CD4-positive, CD25-positive, alpha-beta regulatory T cell (primary cell): ENCODE data around the gene AP5B1. TPM values are rescaled to one million over a fixed set of nuclear protein-coding genes. Genes with fewer than 3 reads are reported as not detected.
"Not testable (repeated sequence)": the region's sequence is repeated elsewhere in the genome, so short reads cannot be mapped to it uniquely, and the experiment has no call there.

Experiments used
- ATAC-seq, 2 donors: fragments of 150-1000 bp; cut with Tn5 transposase; one replicate each; pipeline ENCODE4 v1.10.0; 2021; ENCODE audit warnings: low read depth in 2 of 2, moderate number of reproducible peaks in 2 of 2, moderate library complexity in 1 of 2
- DNase-seq, 3 donors: peaks; one replicate each; pipeline versions ENCODE4 v3.0.0 to v3.0.0-alpha.2; 2012 to 2022; ENCODE audit warnings: mixed read lengths in 1 of 3
- H3K27ac ChIP-seq: one replicate; pipeline ENCODE4 v1.7.0; 2013; ENCODE audit warnings: mild to moderate bottlenecking, low read length; ENCODE audit not compliant: insufficient read depth, poor library complexity, severe bottlenecking
- H3K27me3 ChIP-seq: one replicate; pipeline ENCODE4 v1.7.0; 2013; ENCODE audit warnings: low read length; ENCODE audit not compliant: control insufficient read depth, insufficient read depth
- H3K36me3 ChIP-seq: one replicate; pipeline ENCODE4 v1.7.0; 2013; ENCODE audit warnings: mild to moderate bottlenecking, low read length, moderate library complexity; ENCODE audit not compliant: control insufficient read depth, insufficient read depth
- H3K4me1 ChIP-seq: 2 replicates; pipeline ENCODE4 v1.7.0; 2013; ENCODE audit warnings: mild to moderate bottlenecking, low read length; ENCODE audit not compliant: insufficient read depth, control insufficient read depth, poor library complexity, severe bottlenecking
- H3K4me3 ChIP-seq: one replicate; pipeline ENCODE4 v1.7.0; 2013; ENCODE audit warnings: low read depth, mild to moderate bottlenecking, low read length, moderate library complexity
- H3K9me3 ChIP-seq, 2 experiments: 1 replicate in 1 of 2; 2 replicates in 1 of 2; pipeline ENCODE4 v1.7.0; 2013; ENCODE audit warnings: low read length in 2 of 2, mild to moderate bottlenecking in 1 of 2, moderate library complexity in 1 of 2; ENCODE audit not compliant: control insufficient read depth in 2 of 2
- H3K27ac Mint-ChIP-seq, 3 donors: one replicate each; pipeline ENCODE4 v1.8.0; 2020 to 2022; ENCODE audit warnings: mild to moderate bottlenecking in 3 of 3, mixed read lengths in 3 of 3, moderate library complexity in 2 of 3
- H3K27me3 Mint-ChIP-seq: one replicate; pipeline ENCODE4 v1.8.0; 2022; ENCODE audit warnings: mild to moderate bottlenecking, mixed read lengths
- H3K36me3 Mint-ChIP-seq: one replicate; pipeline ENCODE4 v1.8.0; 2020; ENCODE audit warnings: mixed read lengths
- H3K4me1 Mint-ChIP-seq, 4 donors: one replicate each; pipeline ENCODE4 v1.8.0; 2020 to 2022; ENCODE audit warnings: mixed read lengths in 4 of 4, mild to moderate bottlenecking in 1 of 4
- H3K4me3 Mint-ChIP-seq, 4 donors: one replicate each; pipeline ENCODE4 v1.8.0; 2020 to 2022; ENCODE audit warnings: mild to moderate bottlenecking in 4 of 4, mixed read lengths in 4 of 4, moderate library complexity in 3 of 4
- H3K9me3 Mint-ChIP-seq, 7 donors: one replicate each; pipeline ENCODE4 v1.8.0; 2020 to 2022; ENCODE audit warnings: mixed read lengths in 7 of 7, mild to moderate bottlenecking in 3 of 7, moderate library complexity in 2 of 7
- polyA plus RNA-seq, 4 donors: library from polyadenylated mRNA; unstranded; fragments of 300-500 nt; fragmentation: Illumina TruSeq; gene quantifications; one replicate each; pipeline ENCODE4 v1.2.3, GENCODE V29; 2021
- total RNA-seq: library from RNA; stranded (reverse); gene quantifications from one replicate; pipeline ENCODE4 v1.2.3, GENCODE V29; 2022

AP5B1 gene
- total and polyA plus RNA-seq, 5 donors from 2014 or later: 7.6 to 16.8 (median 10.0) TPM

GRCh38 chr11:65773784-65774411, 6.9 kb downstream of the AP5B1 start:
- no peaks in the 10 kb centered on the region for H3K9me3 Mint-ChIP-seq
- H3K4me3 Mint-ChIP-seq: no peak overlapping the region
- no peak overlapping the region for H3K27ac ChIP-seq
- peaks cover 11% of the 10 kb centered on the region for H3K36me3 ChIP-seq
- ATAC-seq (no peak), DNase-seq (no peak)
- H3K4me1 ChIP-seq: peaks cover 5% of the 10 kb centered on the region
- no peaks in the 10 kb centered on the region for H3K27me3 ChIP-seq
- H3K27ac Mint-ChIP-seq: no peak overlapping the region
- H3K36me3 Mint-ChIP-seq: peaks cover 4% of the 10 kb centered on the region
- no peak overlapping the region for H3K4me3 ChIP-seq
- H3K4me1 Mint-ChIP-seq: peaks cover 6 to 26% (median 10%) of the 10 kb centered on the region in 4 donors
- H3K9me3 ChIP-seq: no peaks in the 10 kb centered on the region
- H3K27me3 Mint-ChIP-seq: peaks cover 5% of the 10 kb centered on the region

DNA sequence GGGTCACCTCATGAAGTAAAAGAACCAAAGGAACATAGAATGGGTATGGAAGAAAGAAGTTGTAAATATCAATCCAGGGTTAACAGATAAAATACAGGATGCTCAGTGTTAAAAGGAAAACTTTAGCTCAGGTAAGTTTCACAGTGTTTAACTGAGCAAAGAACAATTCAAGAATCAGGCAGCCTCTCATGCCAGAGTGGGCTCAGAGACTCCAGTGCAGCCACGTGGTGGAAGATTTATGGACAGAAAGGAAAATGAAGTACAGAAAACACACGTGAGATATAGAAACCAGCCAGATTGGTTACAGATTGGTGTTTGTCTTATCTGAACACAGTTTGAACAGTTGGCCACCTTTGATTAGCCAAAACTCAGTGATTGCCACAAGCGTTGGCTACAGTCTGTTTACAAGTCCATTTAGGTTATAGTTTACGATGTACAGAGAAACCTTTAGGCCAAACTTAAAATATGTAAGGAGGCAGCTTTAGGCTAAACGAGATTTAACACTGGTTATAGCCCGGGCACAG, 9.1 kb downstream of the AP5B1 start:
- H3K4me3 ChIP-seq: no peak overlapping the region
- Mint-ChIP-seq H3K36me3 (no peaks in the 10 kb centered on the region), H3K27me3 (peaks cover 5% of the 10 kb centered on the region), H3K4me3 (no peak overlapping the region), H3K9me3 (no peaks in the 10 kb centered on the region), H3K4me1 (peaks cover 6 to 12% (median 8%) of the 10 kb centered on the region in 4 donors), H3K27ac (no peak overlapping the region)
- no peaks in the 10 kb centered on the region for H3K4me1 ChIP-seq
- H3K27me3 ChIP-seq: no peaks in the 10 kb centered on the region
- H3K36me3 ChIP-seq: peaks cover under 1% of the 10 kb centered on the region
- H3K27ac ChIP-seq: no peak overlapping the region
- DNase-seq (no peak), ATAC-seq (no peak)
- no peaks in the 10 kb centered on the region for H3K9me3 ChIP-seq

DNA sequence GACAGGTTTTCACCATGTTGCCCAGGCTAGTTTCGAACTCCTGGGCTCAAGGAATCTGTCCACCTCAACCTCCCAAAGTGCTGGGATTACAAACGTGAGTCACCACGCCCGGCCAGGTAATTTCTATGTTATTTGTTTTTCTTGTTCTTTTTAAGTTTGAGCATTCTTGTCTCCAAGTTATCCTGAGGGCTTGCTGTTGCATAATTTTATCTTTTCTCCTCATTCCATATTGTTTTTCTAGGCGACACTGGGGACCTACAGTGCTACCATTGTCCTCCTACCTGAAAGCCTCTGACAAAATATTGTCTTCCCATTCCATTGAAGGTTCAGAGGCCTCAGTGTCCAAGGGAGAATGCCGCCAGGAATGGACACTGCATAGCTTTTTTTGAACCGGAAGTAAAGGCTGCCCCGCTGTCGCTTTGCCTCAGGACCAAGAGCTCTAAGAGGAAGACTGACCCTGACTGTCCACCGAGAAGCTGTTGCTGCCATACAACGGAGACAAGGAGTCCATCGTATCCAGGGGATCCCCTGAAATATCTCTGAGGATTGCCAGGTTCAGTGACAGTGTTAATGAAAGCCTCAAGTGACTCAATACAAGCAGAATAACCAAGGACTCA, 9.7 kb downstream of the AP5B1 start:
- Mint-ChIP-seq H3K9me3 (no peaks in the 10 kb centered on the region), H3K4me3 (no peak overlapping the region), H3K27me3 (peaks cover 5% of the 10 kb centered on the region), H3K36me3 (no peaks in the 10 kb centered on the region), H3K27ac (no peak overlapping the region), H3K4me1 (peaks cover 6 to 11% (median 7%) of the 10 kb centered on the region in 4 donors)
- no peaks in the 10 kb centered on the region for H3K9me3 ChIP-seq
- no peaks in the 10 kb centered on the region for H3K4me1 ChIP-seq
- ATAC-seq (no peak), DNase-seq (no peak)
- H3K27ac ChIP-seq: no peak overlapping the region
- H3K36me3 ChIP-seq: no peaks in the 10 kb centered on the region
- no peaks in the 10 kb centered on the region for H3K27me3 ChIP-seq
- no peak overlapping the region for H3K4me3 ChIP-seq

GRCh38 chr11:65767806-65768205, 13.0 kb downstream of the AP5B1 start:
- not testable (repeated sequence) for H3K4me3 ChIP-seq, H3K36me3 ChIP-seq, H3K9me3 ChIP-seq, H3K4me1 ChIP-seq, H3K27ac Mint-ChIP-seq, DNase-seq, H3K27ac ChIP-seq, H3K4me1 Mint-ChIP-seq, H3K9me3 Mint-ChIP-seq, ATAC-seq, H3K4me3 Mint-ChIP-seq, H3K36me3 Mint-ChIP-seq, H3K27me3 ChIP-seq
- peaks cover 12% of the 10 kb centered on the region for H3K27me3 Mint-ChIP-seq

DNA sequence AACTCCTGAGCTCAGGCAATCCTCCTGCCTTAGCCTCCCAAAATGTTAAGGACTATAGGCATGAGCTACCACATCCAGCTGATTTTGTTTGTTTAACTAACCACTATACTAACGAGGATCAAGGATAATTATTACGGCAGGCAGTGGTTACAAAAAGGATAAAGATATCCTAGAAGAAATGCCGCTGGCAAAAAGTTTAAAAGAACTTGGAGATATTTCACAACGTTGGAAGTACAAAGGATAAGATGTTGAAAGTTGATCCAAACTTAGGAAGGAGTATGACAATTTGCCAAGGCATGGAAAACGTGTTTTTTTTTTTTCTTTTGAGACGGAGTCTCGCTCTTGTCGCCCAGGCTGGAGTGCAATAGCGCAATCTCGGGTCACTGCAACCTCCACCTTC, 13.4 kb downstream of the AP5B1 start:
- H3K4me1 Mint-ChIP-seq: peaks cover 3 to 7% (median 7%) of the 10 kb centered on the region in 4 donors
- Histone ChIP-seq H3K27me3 (no peaks in the 10 kb centered on the region), H3K4me1 (no peaks in the 10 kb centered on the region), H3K9me3 (no peaks in the 10 kb centered on the region), H3K27ac (no peak overlapping the region), H3K4me3 (no peak overlapping the region), H3K36me3 (no peaks in the 10 kb centered on the region)
- DNase-seq (no peak), ATAC-seq (no peak)
- H3K4me3 Mint-ChIP-seq: no peak overlapping the region
- no peaks in the 10 kb centered on the region for H3K36me3 Mint-ChIP-seq
- H3K9me3 Mint-ChIP-seq: no peaks in the 10 kb centered on the region
- H3K27ac Mint-ChIP-seq: no peak overlapping the region
- H3K27me3 Mint-ChIP-seq: peaks cover 12% of the 10 kb centered on the region

DNA sequence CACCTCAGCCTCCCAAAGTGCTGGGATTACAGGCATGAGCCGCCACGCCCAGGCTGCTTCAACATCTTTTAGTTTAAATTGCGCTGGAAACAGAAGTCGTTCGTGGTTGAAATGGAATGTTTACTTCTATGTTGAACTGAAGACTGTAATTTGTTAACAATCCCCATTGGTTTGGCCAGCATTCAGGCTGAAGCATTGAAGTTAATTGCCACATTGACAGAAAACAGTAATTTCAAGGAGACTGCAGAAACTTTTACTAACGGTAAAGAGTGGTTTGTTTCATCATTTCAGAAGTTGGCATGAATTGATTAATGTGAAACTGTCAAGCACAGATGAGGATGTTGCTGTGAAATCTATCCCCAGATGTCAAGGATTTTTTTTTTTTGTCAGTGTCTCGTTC, 14.2 kb downstream of the AP5B1 start:
- H3K27ac ChIP-seq: no peak overlapping the region
- H3K4me3 ChIP-seq: no peak overlapping the region
- peaks cover 0 to under 1% (median 0%) of the 10 kb centered on the region in 7 donors for H3K9me3 Mint-ChIP-seq
- H3K4me3 Mint-ChIP-seq: no peak overlapping the region
- H3K9me3 ChIP-seq: no peaks in the 10 kb centered on the region
- H3K27me3 Mint-ChIP-seq: peaks cover 15% of the 10 kb centered on the region
- no peak overlapping the region for H3K27ac Mint-ChIP-seq
- ATAC-seq (no peak), DNase-seq (no peak)
- H3K36me3 Mint-ChIP-seq: no peaks in the 10 kb centered on the region
- peaks cover 3 to 7% (median 6%) of the 10 kb centered on the region in 4 donors for H3K4me1 Mint-ChIP-seq
- no peaks in the 10 kb centered on the region for H3K36me3 ChIP-seq
- H3K4me1 ChIP-seq: no peaks in the 10 kb centered on the region
- H3K27me3 ChIP-seq: no peaks in the 10 kb centered on the region

DNA sequence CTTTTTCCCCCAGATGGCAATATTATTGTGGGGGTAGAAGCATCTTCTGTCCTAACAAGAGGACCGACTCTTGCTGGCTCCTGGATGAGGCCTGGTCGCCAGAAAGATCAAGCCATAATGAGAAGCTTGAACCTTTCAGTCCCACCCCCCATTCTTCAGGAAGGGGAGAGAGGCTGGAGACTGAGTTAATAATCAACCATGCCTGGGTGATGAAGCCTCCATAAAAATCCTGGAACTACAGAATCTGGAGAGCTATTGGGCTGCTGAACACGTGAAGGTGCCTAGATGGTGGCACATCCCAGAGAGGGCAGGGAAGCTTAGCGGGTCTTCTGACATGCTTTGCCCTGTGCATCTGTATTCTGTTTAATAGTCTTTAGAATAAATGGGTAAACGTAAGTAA, 16.3 kb downstream of the AP5B1 start:
- DNase-seq (no peak), ATAC-seq (no peak)
- H3K27ac Mint-ChIP-seq: no peak overlapping the region
- peaks cover 0 to under 1% (median under 1%) of the 10 kb centered on the region in 4 donors for H3K4me1 Mint-ChIP-seq
- no peaks in the 10 kb centered on the region for H3K36me3 Mint-ChIP-seq
- peaks cover 9% of the 10 kb centered on the region for H3K27me3 ChIP-seq
- H3K4me3 ChIP-seq: no peak overlapping the region
- H3K9me3 Mint-ChIP-seq: peaks cover 0 to 2% (median 0%) of the 10 kb centered on the region in 7 donors
- H3K4me3 Mint-ChIP-seq: no peak overlapping the region
- H3K9me3 ChIP-seq: no peaks in the 10 kb centered on the region
- no peaks in the 10 kb centered on the region for H3K4me1 ChIP-seq
- H3K36me3 ChIP-seq: no peaks in the 10 kb centered on the region
- H3K27ac ChIP-seq: no peak overlapping the region
- peaks cover 22% of the 10 kb centered on the region for H3K27me3 Mint-ChIP-seq

DNA sequence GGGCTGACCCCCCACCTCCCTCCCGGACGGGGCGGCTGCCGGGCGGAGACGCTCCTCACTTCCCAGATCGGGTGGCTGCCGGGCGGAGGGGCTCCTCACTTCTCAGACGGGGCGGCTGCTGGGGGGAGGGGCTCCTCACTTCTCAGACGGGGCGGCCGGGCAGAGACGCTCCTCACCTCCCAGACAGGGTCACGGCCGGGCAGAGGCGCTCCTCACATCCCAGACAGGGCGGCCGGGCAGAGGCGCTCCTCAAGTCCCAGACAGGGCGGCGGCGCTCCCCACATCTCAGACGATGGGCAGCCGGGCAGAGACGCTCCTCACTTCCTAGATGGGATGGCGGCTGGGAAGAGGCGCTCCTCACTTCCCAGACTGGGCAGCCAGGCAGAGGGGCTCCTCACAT, 18.0 kb downstream of the AP5B1 start:
- H3K36me3 ChIP-seq, ATAC-seq, H3K4me1 ChIP-seq, H3K36me3 Mint-ChIP-seq, H3K4me1 Mint-ChIP-seq, DNase-seq, H3K27ac Mint-ChIP-seq, H3K27ac ChIP-seq, H3K4me3 ChIP-seq, H3K4me3 Mint-ChIP-seq, H3K9me3 ChIP-seq, H3K9me3 Mint-ChIP-seq: not testable (repeated sequence)
- peaks cover 28% of the 10 kb centered on the region for H3K27me3 Mint-ChIP-seq
- H3K27me3 ChIP-seq: peaks cover 13% of the 10 kb centered on the region
